OCI-LY3 (cell line): Measurements from ENCODE around the gene SNTG2.

Source experiments
- H2AFZ ChIP-seq: fragments of 200-600, 300-600 bp; shearing (Covaris generic); 2 replicates; pipeline ENCODE4 v1.6.0; 2014; ENCODE audit warnings: antibody characterized with exemption, low read depth, low read length
- H3K27ac ChIP-seq: fragments of 200-600, 300-600 bp; sonication (generic); 2 replicates; pipeline ENCODE4 v1.5.1; 2014; ENCODE audit warnings: mild to moderate bottlenecking, low read length, moderate library complexity, mixed read lengths
- H3K27me3 ChIP-seq: fragments of 200-600, 300-600 bp; sonication (generic); 2 replicates; pipeline ENCODE4 v1.6.1; 2014; ENCODE audit warnings: low read depth, low read length, mixed read lengths
- H3K36me3 ChIP-seq: fragments of 200-600, 300-600 bp; sonication (generic); replicated peaks from 2 replicates; pipeline ENCODE3; 2014; ENCODE audit warnings: low read depth, low read length, mixed read lengths
- H3K4me1 ChIP-seq: fragments of 300-600, 200-600 bp; sonication (generic); 2 replicates; pipeline ENCODE4 v1.6.1; 2014; ENCODE audit warnings: low read length, mixed read lengths
- H3K4me2 ChIP-seq: fragments of 200-600, 300-600 bp; sonication (generic); 2 replicates; pipeline ENCODE4 v1.6.1; 2014; ENCODE audit warnings: low read length, mixed read lengths
- H3K4me3 ChIP-seq: fragments of 300-600, 200-600 bp; sonication (generic); 2 replicates; pipeline ENCODE4 v1.5.1; 2014; ENCODE audit warnings: antibody characterized with exemption, mild to moderate bottlenecking, low read length, moderate library complexity
- H3K79me2 ChIP-seq: fragments of 300-600, 200-600 bp; shearing (Covaris generic); 2 replicates; pipeline ENCODE4 v1.6.1; 2014; ENCODE audit warnings: mild to moderate bottlenecking, low read length, mixed read lengths
- H3K9ac ChIP-seq: fragments of 300-600, 200-600 bp; shearing (Covaris generic); 2 replicates; pipeline ENCODE4 v1.6.0; 2014; ENCODE audit warnings: mild to moderate bottlenecking, low read length, moderate library complexity
- H3K9me3 ChIP-seq: fragments of 200-600, 300-600 bp; shearing (Covaris generic); 2 replicates; pipeline ENCODE4 v1.6.1; 2014; ENCODE audit warnings: low read length, mixed read lengths; ENCODE audit not compliant: insufficient read depth
- H4K20me1 ChIP-seq: fragments of 200-600, 300-600 bp; sonication (generic); 2 replicates; pipeline ENCODE4 v1.6.1; 2016; ENCODE audit warnings: low read length, mixed read lengths; ENCODE audit not compliant: insufficient read depth
- CTCF ChIP-seq: fragments of 200-600, 300-600 bp; sonication (generic); IDR thresholded peaks from 2 replicates; pipeline ENCODE4 v1.5.1; 2014; ENCODE audit warnings: antibody characterized with exemption, low read length, low read depth
- EZH2phosphoT487 ChIP-seq: fragments of 200-600 bp; shearing (Covaris generic); IDR thresholded peaks from 2 replicates; pipeline ENCODE4 v1.6.1; 2018; ENCODE audit warnings: antibody characterized with exemption, mixed run types, low read depth

Gene SNTG2

DNA sequence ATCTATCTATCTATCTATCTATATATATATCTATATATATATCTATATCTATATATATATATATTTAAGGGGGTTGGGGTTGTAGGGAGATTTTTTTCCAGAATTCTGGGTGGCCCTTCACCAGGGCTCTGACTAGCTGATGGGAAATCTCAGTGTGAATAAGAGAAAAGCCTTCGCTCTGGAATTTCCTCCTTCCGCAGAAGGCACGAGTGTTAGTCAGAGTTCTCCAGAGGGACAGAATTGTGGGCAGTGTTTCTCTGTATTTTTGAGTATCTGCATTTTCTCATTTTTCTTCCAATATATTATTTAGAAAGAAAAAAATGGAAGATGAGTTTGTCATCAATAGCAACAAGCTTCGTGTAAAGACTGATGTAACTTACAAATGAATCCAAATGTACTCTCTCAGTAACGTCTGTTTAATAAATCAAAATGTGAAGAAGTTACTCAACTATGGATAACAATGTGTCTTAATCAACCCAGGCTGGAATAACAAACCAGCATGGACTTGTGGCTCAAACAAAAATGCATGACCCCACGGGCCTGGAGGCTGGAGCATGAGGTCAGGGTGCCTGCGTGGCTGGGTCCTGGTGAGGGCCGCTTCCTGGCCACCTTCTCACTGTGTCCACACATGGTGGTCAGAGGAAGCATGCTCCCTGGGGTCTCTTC is 10.6 kb upstream of the SNTG2 start:
- H3K4me3 ChIP-seq = no peak overlapping the region
- TF ChIP-seq CTCF (no peak), EZH2phosphoT487 (no peak)
- 0 out of 2 replicates have a peak, but pooled peaks cover 3% of the 10 kb centered on the region for H3K9me3 ChIP-seq
- no peak overlapping the region for H2AFZ ChIP-seq
- H3K4me1 ChIP-seq = no peaks in the 10 kb centered on the region
- no peaks in the 10 kb centered on the region for H3K27me3 ChIP-seq
- H3K79me2 ChIP-seq = no peaks in the 10 kb centered on the region
- H4K20me1 ChIP-seq = no peaks in the 10 kb centered on the region
- H3K27ac ChIP-seq = no peak overlapping the region
- H3K9ac ChIP-seq = no peak overlapping the region
- H3K4me2 ChIP-seq = no peak overlapping the region
- no peaks in the 10 kb centered on the region for H3K36me3 ChIP-seq

DNA sequence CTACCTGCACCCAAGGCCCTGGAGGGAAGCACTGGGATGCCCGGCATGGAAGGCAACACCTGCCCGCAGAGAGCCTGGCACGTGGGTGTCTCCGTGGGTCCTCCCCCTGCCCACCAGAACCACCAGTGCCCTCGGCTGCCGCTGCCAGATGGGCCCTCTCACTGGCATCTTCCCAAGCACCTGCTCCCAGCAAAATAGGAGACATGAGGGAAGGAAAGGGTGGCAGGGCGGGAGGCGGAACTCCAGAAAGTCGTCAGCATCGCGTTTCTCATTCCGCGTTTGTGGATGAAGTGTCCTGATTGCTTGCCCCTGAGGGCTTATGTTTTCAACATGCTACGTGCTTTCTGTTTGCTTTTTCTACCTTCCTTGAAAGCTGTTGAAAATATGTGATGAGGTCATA is 8.8 kb upstream of the SNTG2 start:
- TF ChIP-seq CTCF (no peak), EZH2phosphoT487 (no peak)
- Histone ChIP-seq H3K9me3 (0 out of 2 replicates have a peak, but pooled peaks cover 3% of the 10 kb centered on the region), H4K20me1 (no peaks in the 10 kb centered on the region), H3K36me3 (no peaks in the 10 kb centered on the region), H2AFZ (no peak overlapping the region), H3K4me2 (no peak overlapping the region), H3K4me3 (no peak overlapping the region), H3K4me1 (0 out of 2 replicates have a peak, but pooled peaks cover 5% of the 10 kb centered on the region), H3K79me2 (no peaks in the 10 kb centered on the region), H3K27me3 (no peaks in the 10 kb centered on the region), H3K9ac (no peak overlapping the region), H3K27ac (no peak overlapping the region)

DNA sequence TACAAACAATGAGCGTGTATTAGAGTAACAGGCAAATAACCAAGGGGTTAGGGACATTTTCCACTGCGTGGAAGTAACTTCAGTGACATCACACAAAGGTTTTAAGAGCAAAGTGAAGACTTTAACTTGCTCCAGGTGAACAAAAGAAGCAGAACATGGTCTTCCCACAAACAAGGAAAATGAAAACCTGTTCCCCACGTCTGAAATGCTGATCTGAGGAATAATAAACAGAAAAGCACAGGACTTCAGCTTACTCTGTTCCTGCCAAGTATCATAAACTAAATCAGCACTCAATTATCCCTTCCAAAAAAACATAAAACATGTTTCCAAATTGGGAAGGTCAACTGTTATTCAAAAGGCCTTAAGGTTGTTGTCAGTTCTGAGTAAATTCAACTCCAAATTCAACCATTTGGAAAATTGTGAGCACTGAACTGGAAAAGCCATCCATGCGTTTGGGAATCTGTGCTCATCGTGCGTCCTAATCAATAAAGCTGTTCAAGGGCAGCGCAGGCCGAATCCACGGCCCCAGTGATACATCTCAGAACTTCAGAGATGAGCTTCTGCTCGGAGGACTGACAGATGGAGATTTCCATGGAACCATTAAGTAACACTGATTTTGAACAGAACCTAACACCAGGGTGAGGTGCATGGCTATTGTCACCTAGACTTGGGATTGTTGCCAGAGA is 7.7 kb upstream of the SNTG2 start:
- H3K79me2 ChIP-seq = no peaks in the 10 kb centered on the region
- 0 out of 2 replicates have a peak, but pooled peaks cover 3% of the 10 kb centered on the region for H3K9me3 ChIP-seq
- H3K4me3 ChIP-seq = no peak overlapping the region
- H2AFZ ChIP-seq = no peak overlapping the region
- no peak overlapping the region for H3K27ac ChIP-seq
- TF ChIP-seq CTCF = no peak
- no peak for TF ChIP-seq EZH2phosphoT487
- H3K9ac ChIP-seq = no peak overlapping the region
- H4K20me1 ChIP-seq = no peaks in the 10 kb centered on the region
- no peaks in the 10 kb centered on the region for H3K27me3 ChIP-seq
- H3K4me1 ChIP-seq = 0 out of 2 replicates have a peak, but pooled peaks cover 5% of the 10 kb centered on the region
- H3K36me3 ChIP-seq = no peaks in the 10 kb centered on the region
- H3K4me2 ChIP-seq = no peak overlapping the region

- H3K9ac ChIP-seq = no peak overlapping the region
- H3K4me3 ChIP-seq = no peak overlapping the region
- H3K36me3 ChIP-seq = no peaks in the 10 kb centered on the region
- no peaks in the 10 kb centered on the region for H3K27me3 ChIP-seq
- H3K4me1 ChIP-seq = 0 out of 2 replicates have a peak, but pooled peaks cover 5% of the 10 kb centered on the region
- H4K20me1 ChIP-seq = no peaks in the 10 kb centered on the region
- TF ChIP-seq CTCF = no peak
- TF ChIP-seq EZH2phosphoT487 = no peak
- H3K9me3 ChIP-seq = 0 out of 2 replicates have a peak, but pooled peaks cover 3% of the 10 kb centered on the region
- H2AFZ ChIP-seq = no peak overlapping the region
- H3K4me2 ChIP-seq = no peak overlapping the region
- no peaks in the 10 kb centered on the region for H3K79me2 ChIP-seq
- H3K27ac ChIP-seq = no peak overlapping the region
Measured at GRCh38 chr2:943461-943797, 7.2 kb upstream of the SNTG2 start.
